Stimulated activated CD4-positive, alpha-beta T cell treated with anti-CD3 and anti-CD28 coated beads, Interleukin-15, amount 100 ng/mL, for 24 hours (primary cell): ENCODE results near the gene METRN.

Source experiments
- DNase-seq: peaks from one replicate; pipeline ENCODE4 v3.0.0-alpha.2; 2020

METRN gene

DNA sequence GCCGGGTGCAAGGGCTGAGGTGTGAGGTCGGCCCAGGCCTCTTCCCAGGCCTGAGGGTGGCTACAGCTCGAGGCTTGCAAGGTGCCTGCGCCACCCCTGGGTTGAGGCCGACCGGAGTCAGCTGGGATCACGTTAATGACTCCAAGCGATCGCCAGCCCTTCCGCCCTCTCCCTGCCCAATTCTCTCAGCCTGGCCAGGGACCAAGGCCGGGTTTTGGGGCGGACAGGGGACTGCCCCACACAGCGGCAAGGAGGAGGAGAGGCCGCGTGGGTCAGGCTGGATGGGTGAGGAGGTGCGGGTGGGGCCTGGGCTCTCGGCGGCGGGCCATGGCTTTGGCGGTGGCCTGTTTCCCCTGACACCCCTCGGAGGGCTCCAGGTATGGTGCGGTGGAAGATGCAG is 21.6 kb upstream of the METRN start:
- DNase-seq = no peak

DNA sequence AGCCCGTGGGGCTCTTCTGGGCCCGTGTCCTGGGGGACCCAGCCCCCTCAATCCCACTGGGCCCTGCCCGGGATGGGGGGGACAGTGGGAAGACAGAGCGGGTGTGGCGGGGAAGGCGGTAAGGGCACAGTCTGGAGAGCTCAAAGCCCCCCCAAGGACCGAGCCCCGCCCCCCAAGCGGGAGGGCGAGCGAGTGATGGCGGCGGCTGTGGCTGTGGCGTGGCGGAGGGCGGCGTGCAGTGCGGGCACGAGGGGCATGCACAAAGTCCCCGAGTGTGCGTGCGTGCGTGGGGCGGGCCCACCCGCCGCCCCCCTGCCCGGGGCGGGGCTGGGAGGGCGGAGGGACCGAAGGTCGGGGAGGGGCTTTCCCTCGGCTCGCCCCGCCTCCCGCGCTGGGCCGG is 21.2 kb upstream of the METRN start:
- no peak for DNase-seq

DNA sequence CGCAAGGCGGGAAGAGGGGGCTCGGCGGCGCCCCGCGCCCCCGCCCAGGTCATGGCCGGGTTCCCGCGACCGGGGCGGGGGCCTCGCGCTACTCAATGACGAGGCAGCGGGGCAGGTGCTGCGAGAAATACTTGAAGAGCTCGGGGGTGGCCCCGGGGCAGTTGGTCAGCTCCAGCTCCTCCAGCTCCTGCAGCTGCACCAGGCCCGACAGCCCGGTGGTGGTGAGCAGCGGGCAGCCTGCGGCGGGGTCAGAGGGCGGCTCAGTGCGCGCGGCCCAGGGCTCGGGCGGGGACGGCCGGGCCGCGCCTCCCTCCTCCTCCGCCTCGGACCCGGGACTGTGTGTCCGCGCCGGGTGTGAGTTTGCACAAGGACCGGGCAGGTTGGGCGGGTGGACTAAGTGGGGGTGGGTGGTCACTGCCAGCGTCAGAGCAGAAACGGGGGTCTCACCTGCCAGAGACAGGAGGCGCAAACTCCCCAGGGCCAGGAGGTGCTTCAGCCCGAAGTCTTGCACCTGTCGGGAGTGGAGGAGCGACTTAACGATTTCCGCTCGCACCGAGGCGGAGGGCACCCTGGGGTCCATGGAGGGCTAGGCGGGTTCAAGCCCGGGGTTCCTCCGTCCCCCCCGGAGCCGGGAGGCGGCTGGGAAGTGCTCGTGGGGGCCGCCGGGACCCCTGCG is 20.6 kb upstream of the METRN start:
- no peak for DNase-seq

DNA sequence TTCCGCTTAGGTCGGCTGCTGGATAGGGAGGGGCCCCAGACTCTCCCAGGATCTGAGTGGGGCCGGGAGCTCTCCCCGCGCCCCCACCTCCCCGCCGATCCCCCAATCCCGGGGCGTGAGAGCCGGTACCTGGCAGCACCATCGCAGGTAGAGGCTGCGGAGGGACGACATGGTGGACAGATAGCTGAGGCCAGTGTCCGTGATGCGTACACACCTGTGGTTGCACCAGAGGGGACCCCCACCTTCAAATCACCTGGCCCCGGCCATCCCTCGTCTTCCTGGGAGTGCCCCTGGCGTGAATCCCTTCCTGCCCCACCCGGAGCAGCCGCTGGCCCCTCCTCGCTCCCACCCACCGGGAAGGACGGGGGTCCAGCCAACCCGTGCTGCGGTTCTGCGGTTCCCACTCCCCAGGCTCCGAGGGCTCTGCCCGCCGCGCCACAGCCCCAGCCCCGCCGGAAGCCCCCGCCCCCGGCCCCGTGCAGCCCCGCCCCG is 20.0 kb upstream of the METRN start:
- DNase-seq = no peak

DNA sequence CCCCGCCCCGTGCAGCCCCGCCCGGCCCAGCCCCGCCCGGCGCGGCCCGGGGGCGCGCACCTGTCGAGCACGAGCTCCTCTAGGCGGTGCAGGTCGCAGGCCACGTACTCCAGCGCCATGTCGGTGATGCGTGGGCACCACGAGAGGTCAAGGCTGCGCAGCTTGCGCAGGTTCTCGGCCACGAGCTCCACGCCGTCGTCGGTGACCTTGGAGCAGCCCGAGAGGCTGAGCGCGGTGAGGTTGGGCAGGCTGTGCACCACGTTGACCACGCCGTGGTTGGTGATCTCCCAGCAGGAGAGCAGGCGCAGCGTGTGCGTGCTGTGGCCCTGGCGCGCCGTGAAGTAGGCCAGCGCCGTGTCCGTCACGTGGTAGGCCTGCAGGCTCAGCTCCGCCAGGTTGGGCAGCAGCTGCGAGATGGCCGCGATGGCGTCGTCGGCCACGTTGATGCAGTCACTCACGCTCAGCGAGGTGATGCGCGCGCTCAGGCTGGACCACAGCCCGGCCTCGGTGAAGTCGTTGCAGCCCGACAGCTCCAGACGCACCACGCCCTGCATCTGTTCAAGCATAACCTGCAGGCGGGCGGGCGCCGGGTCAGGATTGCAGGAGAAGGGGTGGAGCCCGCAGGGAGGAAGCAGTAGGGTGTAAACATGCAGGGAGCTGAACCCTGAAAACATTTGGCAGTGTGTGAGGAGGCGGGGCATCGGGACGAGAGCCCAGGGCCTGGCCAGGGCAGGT is 19.4 kb upstream of the METRN start:
- DNase-seq = peak; percentile 79

DNA sequence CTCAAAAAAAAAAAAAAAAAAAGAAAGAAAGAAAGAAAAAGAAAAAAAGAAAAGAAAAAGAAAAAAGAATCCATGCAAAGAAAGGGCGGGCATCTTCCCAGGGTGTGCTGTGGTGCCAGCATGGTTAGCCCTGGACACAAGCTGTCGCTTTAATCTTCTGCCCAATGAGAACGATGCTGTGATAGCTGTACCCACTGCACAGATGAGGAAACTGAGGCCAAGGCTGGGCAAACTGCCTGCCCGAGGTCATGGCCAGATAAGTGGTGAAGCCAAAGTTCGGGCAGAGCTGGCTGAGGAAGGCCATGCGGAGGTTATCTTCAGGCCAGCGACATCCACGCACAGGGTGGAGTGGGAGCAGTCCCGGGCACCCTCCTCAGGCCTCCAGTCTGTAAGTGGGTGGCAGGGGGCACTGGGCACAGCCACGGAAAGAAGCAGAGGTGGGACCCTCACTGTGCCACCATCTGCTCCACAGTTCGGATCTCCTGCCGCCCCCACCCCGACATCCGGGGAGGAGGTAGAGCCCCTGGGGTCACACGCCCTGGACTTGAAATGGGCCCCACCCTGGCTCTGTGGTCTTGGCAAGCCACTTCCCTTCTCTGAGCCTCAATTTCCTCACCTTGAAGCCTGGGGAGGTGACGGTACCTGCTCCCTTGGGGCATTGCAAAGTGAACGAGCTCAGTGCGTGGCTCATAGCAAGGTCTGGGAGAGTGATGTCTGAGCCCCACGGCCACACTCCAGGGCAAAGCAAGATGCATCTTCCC is 15.8 kb upstream of the METRN start:
- DNase-seq = no peak

DNA sequence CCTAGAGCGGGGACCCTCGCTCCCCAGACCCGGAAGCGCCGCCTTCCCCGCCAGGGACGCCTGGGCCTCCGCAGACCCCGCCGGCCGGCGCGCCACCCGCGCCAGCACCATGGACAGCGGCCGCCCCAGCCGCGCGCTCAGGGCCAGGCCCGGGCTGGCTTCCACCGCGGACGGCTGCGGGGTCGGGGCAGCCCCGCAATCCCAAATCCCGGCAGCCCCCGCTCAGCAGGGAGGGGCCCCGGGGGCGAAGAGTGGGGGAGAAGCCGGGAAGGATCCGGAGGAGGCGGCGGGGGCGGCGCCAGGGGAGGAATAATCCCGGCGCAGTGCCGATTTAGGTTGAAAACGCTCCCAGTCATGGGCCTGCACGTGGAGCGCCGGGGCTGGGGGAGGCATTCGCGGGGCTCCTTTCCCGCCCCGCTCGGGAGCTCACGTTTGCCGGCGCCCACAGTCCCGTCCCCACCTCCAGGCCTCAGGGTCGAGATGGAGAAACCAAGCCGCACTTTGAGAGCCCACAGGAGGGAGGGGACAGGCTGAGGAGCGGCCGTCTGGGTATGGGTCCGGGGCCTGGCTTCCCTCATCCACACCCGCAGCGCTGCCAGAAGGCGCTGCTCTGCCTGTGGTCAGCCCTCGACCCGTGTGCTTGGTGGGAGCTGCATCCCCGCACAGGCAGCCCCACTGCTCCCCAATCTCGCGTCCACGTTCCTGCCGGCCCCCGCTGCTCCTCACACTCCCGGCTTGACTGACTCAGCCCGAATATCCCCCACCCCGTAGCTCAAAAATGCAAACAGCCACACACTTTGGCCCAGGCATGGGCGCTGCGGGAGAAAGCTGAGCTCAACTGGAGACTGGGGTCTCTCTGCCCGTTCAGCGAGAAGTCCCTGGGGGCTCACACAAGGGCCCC is 14.0 kb upstream of the METRN start:
- DNase-seq = no peak

DNA sequence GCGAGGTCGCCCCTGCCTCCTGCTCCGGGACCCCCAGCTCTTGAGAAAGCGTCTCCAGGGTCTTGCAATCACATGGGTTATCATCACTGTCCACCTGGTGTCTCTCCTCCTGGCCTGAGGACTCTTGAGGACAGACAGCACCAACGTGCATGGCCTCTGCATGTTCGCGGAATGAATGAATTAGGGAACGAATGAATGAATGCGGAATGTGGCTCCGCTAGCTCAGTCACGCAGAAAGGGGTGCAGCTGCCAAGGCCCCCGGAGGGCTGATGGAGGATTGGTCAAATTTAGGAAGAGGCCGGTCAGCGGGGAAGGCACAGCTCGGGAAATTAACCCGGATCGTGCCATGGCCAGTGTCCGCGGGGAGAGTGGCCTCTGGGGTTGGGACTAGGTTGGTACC is 12.6 kb upstream of the METRN start:
- no peak for DNase-seq

DNA sequence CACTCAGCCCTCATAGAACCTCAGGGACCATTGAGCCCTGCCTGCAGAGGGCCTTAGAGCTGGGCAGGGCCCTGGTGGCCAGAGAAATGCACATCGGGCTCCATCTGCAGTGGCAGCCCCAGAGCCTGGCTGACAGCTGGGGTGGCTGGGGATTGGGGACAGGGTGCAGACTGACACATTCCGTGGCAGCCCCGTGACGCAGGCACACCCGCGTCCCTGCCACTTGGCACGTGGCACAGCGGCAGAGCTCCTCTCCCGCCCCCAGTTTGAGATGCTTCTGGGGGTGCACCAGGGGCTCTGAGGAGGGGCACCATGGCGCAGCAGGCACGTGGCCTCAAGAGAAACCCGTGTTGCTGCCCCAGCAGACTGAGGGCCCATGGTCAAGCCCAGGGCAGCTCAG is 11.5 kb upstream of the METRN start:
- DNase-seq = no peak

DNA sequence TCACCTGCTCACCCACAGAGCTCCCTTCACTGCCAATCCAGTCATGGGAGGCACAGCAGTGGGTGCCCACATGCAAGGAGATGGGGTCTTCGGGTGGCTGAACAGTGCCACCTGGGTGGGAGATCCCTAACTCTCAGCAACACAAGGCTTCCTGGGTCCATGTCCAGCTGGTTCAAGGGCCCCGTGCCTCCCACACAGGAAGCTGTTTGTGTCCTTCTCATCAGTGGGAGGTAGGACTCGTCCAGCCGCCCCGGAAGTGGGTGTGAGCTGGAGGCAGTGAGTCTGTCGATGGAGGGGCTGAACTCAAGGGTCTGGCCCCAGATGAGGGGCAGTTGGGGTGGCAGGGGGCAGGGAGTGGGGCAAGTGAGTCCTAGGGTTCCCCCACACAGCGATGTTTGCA is 10.9 kb upstream of the METRN start:
- no peak for DNase-seq

DNA sequence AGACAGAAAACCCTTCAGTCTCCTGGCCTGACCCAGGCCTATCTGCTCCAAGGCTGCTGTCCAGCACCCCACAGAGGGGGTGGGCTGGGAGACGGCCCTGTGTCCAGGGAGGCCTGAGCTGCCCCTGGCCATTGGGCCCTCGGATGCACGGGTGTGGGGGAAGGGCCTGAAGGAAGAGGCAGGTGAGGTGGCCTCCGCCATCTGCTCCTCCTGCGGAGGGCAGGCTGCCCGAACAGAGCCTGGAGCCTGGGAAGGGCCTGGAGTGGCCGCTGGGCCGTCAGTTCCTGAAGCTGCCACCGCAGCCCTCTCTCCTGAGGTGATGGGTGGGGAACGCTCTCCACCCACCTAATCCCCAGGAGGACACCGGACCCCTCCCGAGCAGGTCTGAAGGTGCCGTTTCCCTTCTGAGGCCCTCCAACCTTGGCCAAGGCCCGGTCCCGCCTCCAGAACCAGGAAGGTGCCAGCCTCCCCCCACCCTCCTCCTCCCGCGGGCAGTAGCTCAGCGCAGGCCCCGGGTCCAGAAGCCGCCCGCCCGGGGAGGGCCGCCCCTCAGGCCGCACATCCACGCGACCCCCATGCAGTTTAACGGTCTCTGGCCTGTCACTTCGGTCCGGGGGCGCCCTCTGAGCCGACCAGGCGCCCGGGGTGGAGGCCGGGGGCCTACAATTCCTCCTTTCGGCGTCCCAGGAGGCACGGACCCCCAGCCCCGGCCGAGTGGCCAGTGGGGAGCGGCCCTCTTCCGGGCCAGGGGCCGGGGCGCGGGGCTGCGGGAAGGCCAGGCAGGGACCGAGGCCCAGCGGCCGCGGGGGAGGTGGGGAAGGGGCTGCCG is 10.2 kb upstream of the METRN start:
- DNase-seq = no peak

DNA sequence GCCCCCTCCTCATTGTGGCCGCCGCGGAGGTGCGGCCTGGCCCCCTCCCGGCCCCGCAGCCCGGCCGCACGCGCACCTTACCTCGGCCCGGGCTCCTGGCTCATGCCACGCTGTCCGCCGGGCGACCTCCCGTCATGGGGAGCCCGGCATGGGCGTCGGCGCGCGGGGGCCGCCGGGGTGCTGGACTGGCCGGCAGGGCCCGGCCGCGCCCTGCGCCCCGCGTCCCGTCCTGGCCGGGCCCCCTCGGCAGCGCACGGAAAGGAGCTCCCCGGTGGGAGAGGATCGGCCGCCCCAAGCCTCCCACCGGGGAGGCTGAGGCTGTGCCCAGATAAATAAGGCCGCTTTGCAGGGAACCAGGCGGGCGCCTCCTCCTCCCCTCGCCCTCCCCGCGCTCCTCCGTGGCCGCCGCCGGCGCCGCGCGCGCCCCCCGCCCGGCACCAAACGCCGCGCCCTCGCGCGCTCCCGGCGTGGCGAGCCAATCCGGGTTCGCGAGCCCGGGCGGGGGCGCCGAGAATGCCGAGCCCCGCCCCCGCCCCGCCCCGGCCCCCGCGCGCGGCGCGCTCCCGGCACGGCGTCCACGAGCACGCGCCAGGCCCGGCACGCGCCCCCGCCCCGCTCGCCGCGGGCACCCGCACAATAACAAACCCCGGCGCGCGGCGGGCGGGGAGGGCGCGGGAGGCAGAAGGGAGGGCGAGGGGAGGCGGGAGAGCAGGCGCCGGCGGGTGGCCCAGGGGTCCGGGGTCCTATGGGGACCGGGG is 9.3 kb upstream of the METRN start, which contains the start of gene FBXL16:
FBXL16 (minus strand) TSS at position 371 of the 758 bp plus-strand sequence. CDS start 8,396 bp downstream, outside the sequence.
- DNase-seq = no peak

DNA sequence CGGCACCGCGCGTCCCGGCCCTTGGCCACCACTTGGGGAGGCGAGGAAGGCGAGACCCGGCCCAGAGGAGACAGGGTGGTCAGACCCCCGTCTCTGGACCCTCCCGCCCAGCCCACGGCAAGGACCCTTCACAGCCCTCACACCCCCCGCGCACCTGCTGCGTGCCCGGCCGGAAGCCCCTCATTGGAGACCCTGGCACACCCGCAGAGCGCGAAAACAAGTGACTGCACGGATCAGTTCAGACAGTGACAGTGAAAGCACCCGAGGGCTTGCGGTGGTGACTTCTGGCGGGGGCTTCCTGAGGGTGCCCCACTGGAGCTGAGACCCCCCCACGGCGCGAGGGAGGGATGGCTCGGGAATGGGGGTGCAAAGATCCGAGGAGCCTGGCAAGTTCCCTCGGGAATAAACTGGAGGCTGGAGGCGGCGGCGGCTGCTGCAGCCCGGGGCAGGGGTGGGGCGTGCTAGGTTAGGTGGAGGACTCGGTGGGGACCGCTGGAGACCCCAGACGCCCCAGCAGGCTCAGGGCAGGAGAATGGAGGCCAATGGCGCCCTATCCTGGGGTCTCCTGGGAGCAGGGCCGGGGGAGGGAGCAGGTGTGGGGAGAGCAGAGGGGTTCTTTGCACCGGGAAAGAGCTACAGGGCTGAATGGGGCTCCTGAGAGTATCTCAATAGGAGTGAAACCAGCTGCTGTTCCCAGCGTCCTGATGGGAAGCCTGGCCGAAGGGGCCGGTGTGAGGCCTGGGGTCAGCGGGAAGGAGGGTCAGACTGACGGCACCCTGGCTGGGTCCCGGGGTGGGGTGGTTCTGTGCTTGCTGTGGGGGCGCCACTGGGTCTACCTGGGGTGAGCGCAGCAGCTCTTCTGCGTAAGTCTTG is 8.5 kb upstream of the METRN start:
- no peak for DNase-seq

DNA sequence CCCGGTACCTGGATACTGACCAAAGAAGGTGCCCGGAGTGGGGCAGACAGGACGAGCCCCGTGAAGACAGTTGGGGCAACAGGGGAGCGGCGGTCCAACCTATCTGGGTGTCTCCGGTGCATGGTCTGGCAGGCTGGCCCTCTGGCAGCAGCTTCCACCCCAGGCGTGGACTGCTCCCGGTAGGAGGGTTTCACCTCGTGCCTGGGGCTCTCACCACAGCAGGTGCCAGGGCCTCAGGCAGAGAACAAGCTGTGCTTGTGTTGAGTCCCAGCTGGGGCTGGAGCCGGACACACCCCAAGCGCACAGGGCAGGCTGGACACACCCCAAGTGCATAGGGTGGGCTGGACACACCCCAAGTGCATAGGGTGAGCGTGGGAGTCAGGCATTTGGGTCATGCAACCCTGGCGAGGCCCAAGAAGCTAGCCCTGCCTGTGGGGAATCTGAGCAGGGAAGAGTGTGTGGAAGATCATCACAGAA is 7.8 kb upstream of the METRN start:
- no peak for DNase-seq

DNA sequence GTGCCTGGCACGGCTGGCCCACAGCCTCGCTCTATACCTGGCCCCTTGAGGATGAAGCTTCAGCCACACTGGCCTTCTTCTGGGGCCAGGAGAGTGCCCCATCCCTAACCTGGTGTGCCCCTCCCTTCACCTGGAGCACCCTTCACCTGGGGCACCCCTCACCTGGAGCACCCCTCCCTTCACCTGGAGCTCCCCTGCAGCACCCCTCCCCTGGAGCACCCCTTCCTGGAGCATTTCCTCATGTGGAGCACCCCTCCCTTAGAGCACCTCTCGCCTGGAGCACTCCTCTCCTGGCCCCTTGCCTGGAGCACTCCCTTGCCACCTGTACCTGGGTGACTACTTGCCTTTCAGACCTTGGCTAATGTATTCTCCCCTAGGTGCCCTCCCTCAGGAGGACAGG is 6.9 kb upstream of the METRN start:
- no peak for DNase-seq

DNA sequence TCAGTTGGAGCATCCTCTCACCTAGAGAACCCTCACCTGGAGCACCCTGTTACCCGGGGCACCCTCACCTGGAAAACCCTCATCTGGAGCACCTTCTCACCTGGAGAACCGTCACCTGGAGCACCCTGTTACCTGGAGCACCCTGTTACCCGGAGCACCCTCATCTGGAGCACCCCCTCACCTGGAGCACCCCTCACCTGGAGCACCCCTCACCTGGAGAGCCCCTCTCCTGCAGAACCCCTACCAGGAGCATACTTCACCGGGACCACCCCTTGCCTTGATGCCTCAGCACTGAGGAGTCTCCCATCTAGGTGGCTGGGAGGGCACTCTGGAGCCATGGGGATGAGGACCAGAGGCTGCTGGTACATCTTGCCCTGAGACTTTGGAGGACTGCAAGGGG is 6.0 kb upstream of the METRN start:
- no peak for DNase-seq

DNA sequence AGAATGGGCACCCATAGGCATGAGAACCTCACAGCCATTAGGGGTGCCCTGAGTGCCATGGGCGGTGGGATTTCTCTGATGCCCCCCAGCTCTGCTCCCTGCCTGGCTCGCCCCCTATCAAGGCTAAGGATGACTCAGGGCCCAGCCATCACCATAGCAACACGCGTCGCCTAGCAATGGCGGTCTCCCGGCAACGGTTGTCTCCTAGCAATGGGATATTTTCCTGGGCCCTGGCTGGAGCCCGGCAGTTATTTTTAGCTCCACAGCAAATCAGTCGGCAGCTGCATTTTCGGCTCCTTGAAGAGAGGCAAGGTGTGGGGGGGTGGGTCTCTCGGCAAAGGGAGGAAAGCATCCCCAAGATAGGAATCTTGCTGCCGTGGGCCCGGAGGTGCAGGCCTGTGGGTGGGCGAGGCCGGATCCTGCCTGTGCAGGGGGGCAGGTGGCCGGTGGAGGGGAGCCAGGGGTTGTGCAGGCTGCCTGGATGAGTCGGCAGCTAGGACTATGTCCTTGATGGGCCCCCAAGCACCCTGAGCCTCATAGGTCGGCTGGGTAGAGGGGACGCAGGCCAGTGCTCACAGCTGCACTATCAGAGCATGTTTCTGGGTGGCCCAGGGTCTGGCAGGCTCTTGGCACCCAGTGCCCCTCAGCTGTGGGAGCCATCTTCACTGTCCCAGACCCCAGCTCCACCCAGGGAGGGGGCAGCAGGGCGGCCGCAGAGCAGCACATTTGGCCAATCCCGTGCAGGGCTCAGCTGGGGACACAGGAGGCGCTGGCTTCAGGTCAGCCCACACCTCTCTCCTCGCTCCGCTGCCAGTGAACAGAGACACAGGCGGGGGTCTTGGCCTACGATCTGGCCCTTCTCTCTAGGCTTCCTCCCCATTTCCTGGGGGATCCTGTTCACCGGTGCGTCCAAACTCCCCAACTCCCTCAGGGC is 5.1 kb upstream of the METRN start:
- no peak for DNase-seq

DNA sequence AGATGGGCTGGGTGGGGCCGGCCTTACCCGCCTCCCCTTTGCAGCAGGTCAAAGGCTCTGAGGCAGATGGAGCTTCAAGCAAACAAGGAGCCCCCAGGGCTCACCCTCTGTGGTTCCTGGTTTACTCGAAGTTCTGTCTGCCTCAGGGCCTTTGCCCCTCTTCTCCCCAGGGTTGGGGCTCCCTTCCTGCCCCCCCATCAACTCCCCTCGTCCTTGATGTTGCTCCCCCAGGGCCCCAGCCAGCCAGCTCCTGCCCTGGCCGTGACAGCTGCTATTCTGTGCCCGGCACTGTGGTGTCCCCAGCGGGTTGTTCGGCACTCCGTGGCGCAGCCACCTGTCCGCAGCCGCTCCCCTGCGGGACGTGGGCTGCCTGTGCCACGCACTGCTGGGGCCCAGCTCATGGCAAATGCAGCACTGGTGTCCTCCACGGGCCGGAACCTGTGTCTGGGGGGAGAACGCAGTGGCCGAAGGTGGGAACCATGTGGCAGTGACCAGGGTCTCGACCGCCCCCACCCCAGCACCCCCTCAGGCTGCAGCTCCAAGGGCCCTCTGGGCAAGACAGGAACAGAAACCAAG is 4.3 kb upstream of the METRN start:
- no peak for DNase-seq
